Esophagus (tissue), 2 donors: ENCODE data around the gene LINGO4. TPM values are rescaled to one million over a fixed set of nuclear protein-coding genes. Genes with fewer than 3 reads are reported as not detected.

Experiments
- H3K27ac ChIP-seq, 2 donors: one replicate each; pipeline ENCODE4 v1.5.1; 2013; ENCODE audit warnings: low read depth in 2 of 2, mild to moderate bottlenecking in 2 of 2, inconsistent platforms in 1 of 2, low read length in 1 of 2, moderate library complexity in 1 of 2
- H3K27me3 ChIP-seq, 2 donors: one replicate each; pipeline ENCODE4 v1.6.1; 2013; ENCODE audit warnings: low read length in 2 of 2, control low read depth in 1 of 2, mild to moderate bottlenecking in 1 of 2; ENCODE audit not compliant: insufficient read depth in 2 of 2, control insufficient read depth in 1 of 2
- H3K36me3 ChIP-seq, 2 donors: one replicate each; pipeline ENCODE4 v1.6.1; 2013; ENCODE audit warnings: low read length in 1 of 2; ENCODE audit not compliant: control insufficient read depth in 2 of 2, insufficient read depth in 2 of 2
- H3K4me1 ChIP-seq, 2 donors: one replicate each; pipeline ENCODE4 v1.6.1; 2013; ENCODE audit warnings: low read length in 1 of 2; ENCODE audit not compliant: control insufficient read depth in 2 of 2, insufficient read depth in 2 of 2
- H3K4me3 ChIP-seq, 2 donors: one replicate each; pipeline ENCODE4 v1.5.1; 2013; ENCODE audit warnings: low read length in 2 of 2, mild to moderate bottlenecking in 2 of 2, low read depth in 1 of 2, moderate library complexity in 1 of 2
- H3K9me3 ChIP-seq, 2 donors: one replicate each; pipeline ENCODE4 v1.6.1; 2013; ENCODE audit warnings: mild to moderate bottlenecking in 2 of 2, low read depth in 1 of 2, low read length in 1 of 2, moderate library complexity in 1 of 2; ENCODE audit not compliant: control insufficient read depth in 2 of 2, insufficient read depth in 1 of 2
- WGBS, 2 donors: extraction: QIAGEN DNeasy Blood & Tissue Kit; methylation state at CpG; one replicate each; pipeline ENCODE4 v1.1.7; 2013; 5-methylcytosine and 5-hydroxymethylcytosine counted together
- polyA plus RNA-seq, 2 donors: library from polyadenylated mRNA; stranded (reverse); fragments of 200-250 nt; gene quantifications; one replicate each; pipeline ENCODE4 v1.2.3, GENCODE V29; 2013
- donor health status: healthy with polysubstance abuse.
- donor health status: Bipolar disorder and iron deficiency.

Gene LINGO4
- polyA plus RNA-seq, 2 donors = 0.08 TPM; not detected in 1

DNA sequence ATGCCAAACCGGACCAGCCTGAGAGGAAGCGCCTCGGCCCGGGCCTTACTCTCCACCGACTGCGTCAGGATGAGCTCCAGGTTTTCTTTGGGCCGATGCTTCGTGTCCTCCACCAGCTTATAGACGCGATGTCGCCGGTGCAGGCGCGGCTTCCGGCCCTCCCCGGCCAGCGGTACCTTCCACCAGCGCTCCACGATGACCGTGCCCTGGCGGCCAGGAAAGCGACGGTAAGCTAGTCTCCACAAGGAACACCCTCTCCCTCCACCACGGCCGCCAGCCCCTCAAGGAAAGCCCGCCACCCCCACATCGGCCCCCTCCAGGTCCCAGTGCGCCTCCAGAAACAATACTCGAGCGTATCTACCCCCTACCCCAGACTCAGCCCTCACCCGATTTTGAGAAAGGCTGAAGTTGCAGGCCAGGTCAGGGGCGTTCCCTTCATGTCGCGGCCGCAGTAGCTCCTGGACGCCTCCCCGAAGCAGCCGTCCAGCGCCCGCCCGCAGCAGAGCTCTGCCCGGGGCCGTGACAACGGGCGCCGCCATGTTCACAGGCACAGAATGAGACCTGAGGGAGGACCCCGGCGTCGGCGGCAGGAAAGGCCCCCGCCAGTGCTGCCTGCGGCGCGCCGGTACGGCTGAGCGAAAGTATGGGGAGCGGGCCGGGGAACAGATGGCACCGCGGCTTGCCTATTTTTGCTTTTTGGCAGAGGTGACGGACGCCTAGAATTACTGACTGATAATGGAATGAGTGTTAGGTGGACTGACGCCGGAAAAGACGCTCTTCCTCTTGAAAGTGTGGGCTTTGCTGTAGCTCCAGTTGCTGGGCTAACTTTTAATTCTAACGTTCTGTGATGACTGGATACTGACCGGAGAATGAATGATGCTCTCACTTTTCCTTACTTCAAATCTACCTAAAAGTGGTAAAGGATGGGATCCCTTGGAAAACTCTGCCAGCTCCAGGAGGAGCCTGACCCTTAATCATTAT, 42.0 kb downstream of the LINGO4 start, which contains the start of gene MRPL9:
Gene MRPL9 (minus strand): TSS at position 556 of the 981 bp plus-strand sequence. CDS start 17 bp downstream, at position 539.
- Histone ChIP-seq H3K27ac (peak within 1 kb of the TSS; percentile 88 to 93), H3K9me3 (no peaks in the 10 kb centered on the region), H3K4me1 (peaks cover 0 to 6% of the 10 kb centered on the region in 2 donors), H3K36me3 (peaks cover 6 to 13% of the 10 kb centered on the region in 2 donors), H3K27me3 (no peaks in the 10 kb centered on the region), H3K4me3 (peak within 1 kb of the TSS; percentile 75 to 88)
- 1% methylated on average over 68 of the region's 68 CpGs for WGBS, 2 donors

DNA sequence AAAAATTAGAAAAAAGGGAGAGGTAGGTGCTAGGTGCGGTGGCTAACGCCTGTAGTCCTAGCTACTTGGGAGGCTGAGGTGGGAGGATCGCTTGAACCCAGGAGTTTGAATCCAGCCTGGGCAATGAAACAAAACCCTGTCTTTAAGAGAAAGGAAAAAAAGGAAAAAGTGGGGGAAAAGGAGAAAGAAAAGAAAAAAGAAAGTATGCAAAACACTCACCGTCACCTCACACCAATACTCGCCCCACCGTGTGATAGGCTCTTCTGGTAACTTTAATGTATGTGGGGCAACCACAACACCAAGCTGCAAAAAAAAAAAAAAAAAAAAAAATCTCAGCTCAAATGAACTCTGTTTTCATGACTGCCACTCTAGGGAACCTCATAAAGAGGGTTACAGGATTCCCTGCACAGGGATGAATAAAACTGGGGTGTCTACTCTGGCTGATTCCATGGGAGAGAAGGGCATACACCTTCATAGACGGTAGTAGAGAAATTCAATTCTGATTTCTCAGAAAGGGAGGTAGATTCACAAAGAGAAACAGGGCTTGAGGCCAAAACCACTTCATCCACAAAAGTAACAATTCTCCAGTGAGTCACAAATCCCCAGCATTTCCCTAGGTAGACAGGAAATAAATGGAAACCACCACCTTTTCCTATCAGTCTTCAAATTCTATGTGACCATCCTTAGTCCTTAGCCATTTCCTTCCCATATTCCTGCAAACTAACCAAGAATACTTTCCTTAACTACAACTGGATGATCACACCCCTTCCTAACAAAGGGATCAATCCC, 44.4 kb downstream of the LINGO4 start:
- Histone ChIP-seq H3K27ac (no peak overlapping the region), H3K9me3 (no peaks in the 10 kb centered on the region), H3K36me3 (peaks cover 6 to 15% of the 10 kb centered on the region in 2 donors), H3K4me1 (peaks cover 0 to 2% of the 10 kb centered on the region in 2 donors), H3K27me3 (no peaks in the 10 kb centered on the region), H3K4me3 (no peak overlapping the region)
- WGBS, 2 donors = 83 to 87% methylated on average over 7 of the region's 7 CpGs

DNA sequence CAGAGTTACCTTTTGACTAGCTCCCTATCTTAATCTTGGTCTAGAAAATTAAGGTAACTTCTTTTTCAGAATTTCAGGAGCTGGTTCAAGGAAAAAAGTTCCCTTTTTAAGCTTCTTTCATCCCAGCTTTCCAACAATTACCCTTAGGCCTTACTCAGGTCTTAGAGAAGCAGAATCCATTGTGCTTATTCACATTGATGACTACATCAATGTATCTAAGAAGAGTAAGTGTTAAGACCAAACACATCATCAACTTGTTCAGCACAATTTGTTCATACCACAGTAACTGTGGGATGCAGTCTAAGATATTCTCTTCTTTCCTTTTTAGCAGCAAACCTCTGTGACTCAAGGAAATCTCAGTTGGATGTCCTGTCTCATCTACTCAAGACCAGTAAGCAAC, 46.0 kb downstream of the LINGO4 start:
- Histone ChIP-seq H3K36me3 (peaks cover 6 to 15% of the 10 kb centered on the region in 2 donors), H3K4me1 (peaks cover 0 to 2% of the 10 kb centered on the region in 2 donors), H3K27ac (no peak overlapping the region), H3K27me3 (no peaks in the 10 kb centered on the region), H3K9me3 (no peaks in the 10 kb centered on the region), H3K4me3 (no peak overlapping the region)

DNA sequence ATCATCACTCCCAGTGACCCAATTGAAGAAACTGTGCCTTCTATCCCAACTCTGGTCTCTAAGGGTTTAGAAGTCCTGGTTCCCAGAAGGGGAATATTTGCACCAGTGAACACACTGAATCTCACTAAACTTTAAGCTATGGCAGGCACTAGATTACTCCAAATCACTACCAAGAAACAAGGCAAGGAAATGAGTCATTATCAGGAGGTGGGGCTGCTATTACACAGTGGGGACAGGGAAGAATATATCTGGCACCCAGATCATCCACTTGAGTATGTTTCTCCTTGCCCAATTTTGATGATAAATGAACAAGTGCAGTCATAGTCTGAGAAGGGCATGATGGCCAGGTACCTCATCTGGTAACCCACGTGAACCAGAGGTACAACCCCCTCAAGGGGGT, 48.9 kb downstream of the LINGO4 start:
- no peak overlapping the region for H3K27ac ChIP-seq
- 60 to 67% methylated on average over 1 of the region's 1 CpG for WGBS, 2 donors
- H3K27me3 ChIP-seq = no peaks in the 10 kb centered on the region
- no peak overlapping the region for H3K4me3 ChIP-seq
- no peaks in the 10 kb centered on the region for H3K9me3 ChIP-seq
- H3K4me1 ChIP-seq = no peaks in the 10 kb centered on the region
- H3K36me3 ChIP-seq = peaks cover under 1 to 10% of the 10 kb centered on the region in 2 donors

Other genes starting within 250 kb of the LINGO4 start
- gene SNX27, start 193.4 kb downstream of the LINGO4 start, polyA plus RNA-seq = 1 to 10 TPM; 3.9 to 5.1 TPM
- under 1 TPM; 0.04 to 0.05 TPM for gene CELF3, start 88.6 kb downstream of the LINGO4 start, polyA plus RNA-seq
- gene RIIAD1, start 83.9 kb downstream of the LINGO4 start, polyA plus RNA-seq = not detected
- 10 to 100 TPM; 49.9 to 53.9 TPM for gene MRPL9, start 41.9 kb downstream of the LINGO4 start, polyA plus RNA-seq
- 1 to 10 TPM; 1.1 to 1.5 TPM for gene TDRKH, start 14.9 kb downstream of the LINGO4 start, polyA plus RNA-seq
- gene RORC, start 26.4 kb upstream of the LINGO4 start, polyA plus RNA-seq = 1 to 10 TPM; 1.5 to 3.4 TPM
- under 1 TPM; 0.12 to 0.19 TPM for gene C2CD4D, start 34.4 kb upstream of the LINGO4 start, polyA plus RNA-seq
- 1 to 10 TPM; 1.5 to 1.7 TPM for gene THEM5, start 48.3 kb upstream of the LINGO4 start, polyA plus RNA-seq
- gene THEM4, start 104.1 kb upstream of the LINGO4 start, polyA plus RNA-seq = 1 to 10 TPM; 5.5 to 7.2 TPM
- 1,000 to 10,000 TPM; 1,247 to 2,455 TPM for gene S100A10, start 188.4 kb upstream of the LINGO4 start, polyA plus RNA-seq
- gene S100A11, start 231.6 kb upstream of the LINGO4 start, polyA plus RNA-seq = over 10,000 TPM in 1 of 2 donors, 1,000 to 10,000 TPM in 1; 5,583 to 11,944 TPM